Mesenchymal stem cell (in vitro differentiated cells and primary cell): ENCODE measurements around the gene GALE.

ENCODE experiments used
- DNase-seq: peaks from one replicate; pipeline ENCODE4 v3.0.0-alpha.2; 2013
- H2AFZ ChIP-seq: one replicate; pipeline ENCODE4 v1.6.1; 2013; ENCODE audit warnings: low read depth, mild to moderate bottlenecking, control low read depth, inconsistent platforms, low read length, moderate library complexity
- H2AK5ac ChIP-seq: 2 replicates; pipeline ENCODE4 v1.6.1; 2013; ENCODE audit warnings: low read length, moderate library complexity, mild to moderate bottlenecking, inconsistent platforms; ENCODE audit not compliant: severe bottlenecking
- H2BK120ac ChIP-seq: one replicate; pipeline ENCODE4 v1.6.1; 2013; ENCODE audit warnings: low read depth, mild to moderate bottlenecking, inconsistent platforms, low read length, moderate library complexity
- H2BK12ac ChIP-seq, 2 experiments: one replicate each; pipeline ENCODE4 v1.6.1; 2013; ENCODE audit warnings: inconsistent platforms in 2 of 2, low read length in 2 of 2, mild to moderate bottlenecking in 2 of 2, moderate library complexity in 2 of 2, control low read depth in 1 of 2
- H2BK15ac ChIP-seq: one replicate; pipeline ENCODE4 v1.6.1; 2013; ENCODE audit warnings: mild to moderate bottlenecking, low read depth, inconsistent platforms; ENCODE audit not compliant: poor library complexity, severe bottlenecking
- H2BK5ac ChIP-seq: 2 replicates; pipeline ENCODE4 v1.6.1; 2013; ENCODE audit warnings: low read depth, mild to moderate bottlenecking, low read length, control low read depth, inconsistent platforms; ENCODE audit not compliant: poor library complexity, severe bottlenecking
- H3K14ac ChIP-seq, 2 experiments: one replicate each; pipeline ENCODE4 v1.6.1; 2013; ENCODE audit warnings: inconsistent platforms in 2 of 2, low read length in 2 of 2, control low read depth in 1 of 2, mild to moderate bottlenecking in 1 of 2, moderate library complexity in 1 of 2
- H3K18ac ChIP-seq, 2 experiments: one replicate each; pipeline ENCODE4 v1.6.1; 2013; ENCODE audit warnings: inconsistent platforms in 2 of 2, low read length in 2 of 2, control low read depth in 1 of 2, low read depth in 1 of 2, mild to moderate bottlenecking in 1 of 2
- H3K23ac ChIP-seq, 2 experiments: one replicate each; pipeline ENCODE4 v1.6.1; 2013; ENCODE audit warnings: inconsistent platforms in 2 of 2, low read length in 2 of 2, mild to moderate bottlenecking in 2 of 2, moderate library complexity in 2 of 2, control low read depth in 1 of 2
- H3K27ac ChIP-seq: 2 replicates; pipeline ENCODE4 v1.5.1; 2013; ENCODE audit warnings: mild to moderate bottlenecking, moderate library complexity, low read length, control low read depth, inconsistent platforms; ENCODE audit not compliant: poor library complexity, severe bottlenecking
- H3K27me3 ChIP-seq, 2 experiments: 2 replicates each; pipeline versions ENCODE4 v1.6.1 to v1.7.0; 2013; ENCODE audit warnings: low read length in 2 of 2, mild to moderate bottlenecking in 2 of 2, moderate library complexity in 2 of 2, control low read depth in 1 of 2, inconsistent platforms in 1 of 2; ENCODE audit not compliant: control insufficient read depth in 1 of 2, insufficient read depth in 1 of 2
- H3K36me3 ChIP-seq, 2 experiments: 2 replicates each; pipeline versions ENCODE4 v1.6.1 to v1.7.0; 2013; ENCODE audit warnings: low read length in 2 of 2, control low read depth in 1 of 2, inconsistent platforms in 1 of 2, low read depth in 1 of 2, mild to moderate bottlenecking in 1 of 2; ENCODE audit not compliant: insufficient read depth in 2 of 2, control insufficient read depth in 1 of 2
- H3K4ac ChIP-seq, 2 experiments: one replicate each; pipeline ENCODE4 v1.6.1; 2013; ENCODE audit warnings: inconsistent platforms in 2 of 2, low read length in 2 of 2, mild to moderate bottlenecking in 2 of 2, moderate library complexity in 2 of 2, control low read depth in 1 of 2, low read depth in 1 of 2
- H3K4me1 ChIP-seq: 2 replicates; pipeline ENCODE4 v1.6.1; 2013; ENCODE audit warnings: low read depth, low read length, control low read depth; ENCODE audit not compliant: control insufficient read depth, insufficient read depth
- H3K4me2 ChIP-seq: 2 replicates; pipeline ENCODE4 v1.6.1; 2013; ENCODE audit warnings: low read length, mild to moderate bottlenecking, inconsistent platforms; ENCODE audit not compliant: poor library complexity, severe bottlenecking
- H3K4me3 ChIP-seq, 2 experiments: 2 replicates each; pipeline versions ENCODE4 v1.5.1 to v1.7.0; 2013; ENCODE audit warnings: low read length in 2 of 2, mild to moderate bottlenecking in 2 of 2, control low read depth in 1 of 2, low read depth in 1 of 2; ENCODE audit not compliant: insufficient read depth in 1 of 2
- H3K79me1 ChIP-seq: replicated peaks from 2 replicates; pipeline ENCODE4 v1.6.1; 2013; ENCODE audit warnings: mild to moderate bottlenecking, control low read depth, low read length, inconsistent platforms; ENCODE audit not compliant: poor library complexity, severe bottlenecking
- H3K9ac ChIP-seq: 2 replicates; pipeline ENCODE4 v1.7.0; 2013; ENCODE audit warnings: mild to moderate bottlenecking, low read length, moderate library complexity
- H3K9me3 ChIP-seq: 2 replicates; pipeline ENCODE4 v1.7.0; 2013; ENCODE audit warnings: mild to moderate bottlenecking, low read length; ENCODE audit not compliant: control insufficient read depth
- H4K8ac ChIP-seq: one replicate; pipeline ENCODE4 v1.6.1; 2013; ENCODE audit warnings: inconsistent platforms, mild to moderate bottlenecking, low read length, moderate library complexity
- H4K91ac ChIP-seq: one replicate; pipeline ENCODE4 v1.6.1; 2013; ENCODE audit warnings: mild to moderate bottlenecking, low read length, inconsistent platforms
- WGBS: methylation state at CpG from one replicate; pipeline ENCODE4 v1.1.7; 2013; ENCODE audit warnings: mixed read lengths; 5-methylcytosine and 5-hydroxymethylcytosine counted together

Gene GALE

DNA sequence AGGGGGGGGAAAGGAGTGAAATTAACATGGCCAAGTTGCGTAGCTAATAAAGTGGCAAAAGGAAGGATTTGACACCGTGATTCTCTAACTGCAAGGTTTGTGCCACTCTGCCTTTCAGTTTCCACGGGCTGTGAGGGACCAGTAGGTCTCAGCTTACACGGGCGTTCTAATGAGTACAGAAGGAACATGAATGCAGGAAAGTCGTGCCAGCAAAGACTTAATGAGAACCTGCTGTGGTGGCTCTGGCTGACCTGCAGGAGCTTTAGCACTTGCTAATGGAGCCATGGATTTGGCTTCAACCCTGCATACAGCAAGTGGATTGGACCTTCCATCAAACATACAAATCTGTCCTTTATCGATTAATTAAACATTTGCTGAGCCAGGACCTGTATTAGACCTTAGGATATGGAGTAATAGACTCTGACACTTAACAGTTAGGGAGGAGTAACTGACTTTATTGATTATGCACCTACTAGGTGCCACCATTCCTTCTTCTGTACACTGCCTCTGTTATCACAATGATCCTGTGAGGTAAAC is 37.4 kb downstream of the GALE start:
- H3K4me3 ChIP-seq: no peak overlapping the region
- no peaks in the 10 kb centered on the region for H3K9me3 ChIP-seq
- no peak overlapping the region for H2AFZ ChIP-seq
- H2AK5ac ChIP-seq: no peak overlapping the region
- no peak overlapping the region for H3K9ac ChIP-seq
- H3K79me1 ChIP-seq: peaks cover 37% of the 10 kb centered on the region
- H3K36me3 ChIP-seq: peaks cover 52 to 75% of the 10 kb centered on the region in 2 experiments
- H2BK15ac ChIP-seq: no peak overlapping the region
- no peak overlapping the region for H3K27ac ChIP-seq
- no peak overlapping the region for H3K18ac ChIP-seq
- no peaks in the 10 kb centered on the region for H3K4me1 ChIP-seq
- H4K91ac ChIP-seq: no peak overlapping the region
- H2BK5ac ChIP-seq: no peak overlapping the region
- no peak overlapping the region for H2BK120ac ChIP-seq
- no peak overlapping the region for H3K4me2 ChIP-seq
- no peak overlapping the region for H4K8ac ChIP-seq
- H2BK12ac ChIP-seq: no peak overlapping the region
- H3K4ac ChIP-seq: no peak overlapping the region
- no peak for DNase-seq
- no peak overlapping the region for H3K14ac ChIP-seq
- H3K27me3 ChIP-seq: no peaks in the 10 kb centered on the region
- H3K23ac ChIP-seq: no peak overlapping the region
- 93% methylated on average over 6 of the region's 7 CpGs for WGBS

GRCh38 chr1:23759277-23759676 is 41.3 kb downstream of the GALE start:
- Histone ChIP-seq H3K4ac (no peak overlapping the region), H3K36me3 (peaks cover 68 to 90% of the 10 kb centered on the region in 2 experiments), H3K79me1 (peaks cover 35% of the 10 kb centered on the region), H2AK5ac (no peak overlapping the region), H3K4me2 (no peak overlapping the region), H3K23ac (no peak overlapping the region), H4K8ac (no peak overlapping the region), H3K9me3 (no peaks in the 10 kb centered on the region), H3K18ac (no peak overlapping the region), H2BK12ac (no peak overlapping the region), H2BK15ac (no peak overlapping the region), H3K27me3 (no peaks in the 10 kb centered on the region), H4K91ac (no peak overlapping the region), H3K4me3 (no peak overlapping the region), H2AFZ (no peak overlapping the region), H3K4me1 (peaks cover 11% of the 10 kb centered on the region), H2BK5ac (no peak overlapping the region), H3K14ac (no peak overlapping the region), H2BK120ac (no peak overlapping the region), H3K27ac (no peak overlapping the region), H3K9ac (no peak overlapping the region)
- 90% methylated on average over 4 of the region's 4 CpGs for WGBS
- DNase-seq: no peak

DNA sequence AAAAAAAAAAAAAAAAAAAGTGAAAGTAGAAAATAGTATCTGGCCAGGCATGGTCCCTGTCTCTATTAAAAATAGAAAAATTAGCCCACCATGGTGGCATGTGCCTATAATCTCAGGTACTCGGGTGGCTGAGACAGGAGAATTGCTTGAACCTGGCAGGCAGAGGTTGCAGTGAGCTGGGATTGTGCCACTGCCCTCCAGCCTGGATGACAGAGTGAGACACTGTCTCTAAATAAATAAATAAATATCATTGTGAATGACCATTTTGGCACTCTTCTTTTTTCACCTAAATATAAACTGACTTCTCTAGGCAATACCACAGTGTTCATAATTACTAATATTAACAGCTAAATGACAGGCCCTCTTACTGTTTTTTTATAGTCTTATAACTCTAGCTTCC is 42.7 kb downstream of the GALE start:
- no peak overlapping the region for H3K18ac ChIP-seq
- no peak overlapping the region for H3K23ac ChIP-seq
- H3K9ac ChIP-seq: no peak overlapping the region
- no peak overlapping the region for H3K4me2 ChIP-seq
- no peak overlapping the region for H3K14ac ChIP-seq
- no peak overlapping the region for H4K8ac ChIP-seq
- peaks cover 13% of the 10 kb centered on the region for H3K4me1 ChIP-seq
- no peak overlapping the region for H3K27ac ChIP-seq
- H2BK12ac ChIP-seq: no peak overlapping the region
- no peak overlapping the region for H2AK5ac ChIP-seq
- H3K27me3 ChIP-seq: no peaks in the 10 kb centered on the region
- no peak overlapping the region for H2BK15ac ChIP-seq
- no peak overlapping the region for H2BK120ac ChIP-seq
- DNase-seq: no peak
- WGBS: 100% methylated on average over 1 of the region's 1 CpG
- H3K4me3 ChIP-seq: no peak overlapping the region
- peaks cover 67 to 96% of the 10 kb centered on the region in 2 experiments for H3K36me3 ChIP-seq
- no peak overlapping the region for H3K4ac ChIP-seq
- H3K79me1 ChIP-seq: peaks cover 34% of the 10 kb centered on the region
- H3K9me3 ChIP-seq: no peaks in the 10 kb centered on the region
- no peak overlapping the region for H4K91ac ChIP-seq
- H2AFZ ChIP-seq: no peak overlapping the region
- H2BK5ac ChIP-seq: no peak overlapping the region

DNA sequence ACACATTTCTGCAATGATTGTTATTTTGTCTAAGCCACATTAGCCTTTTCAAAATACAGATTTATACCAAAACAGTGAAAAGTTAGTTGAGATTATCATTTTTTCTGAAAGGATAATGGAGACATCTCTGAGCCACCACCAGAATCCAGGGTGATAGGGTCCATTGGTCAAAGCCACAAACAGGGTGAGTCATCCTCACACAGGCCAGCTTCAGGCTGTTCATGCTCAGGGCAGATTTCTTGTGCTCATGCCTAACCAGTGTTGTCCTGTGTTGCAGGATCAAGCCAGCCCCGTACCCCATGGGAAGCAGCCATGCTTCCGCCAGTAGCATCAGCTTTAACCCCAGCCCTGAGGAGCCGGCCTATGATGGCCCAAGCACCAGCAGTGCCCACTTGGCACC is 43.9 kb downstream of the GALE start:
- Histone ChIP-seq H3K36me3 (peaks cover 72 to 96% of the 10 kb centered on the region in 2 experiments), H2BK12ac (no peak overlapping the region), H3K14ac (no peak overlapping the region), H3K27ac (peak overlapping the region; percentile 66), H2AK5ac (no peak overlapping the region), H2BK120ac (no peak overlapping the region), H3K27me3 (no peaks in the 10 kb centered on the region), H4K91ac (no peak overlapping the region), H3K23ac (no peak overlapping the region), H3K9ac (no peak overlapping the region), H2AFZ (no peak overlapping the region), H4K8ac (no peak overlapping the region), H3K4me1 (peaks cover 13% of the 10 kb centered on the region), H3K4me3 (no peak overlapping the region), H3K4ac (no peak overlapping the region), H3K4me2 (no peak overlapping the region), H3K18ac (no peak overlapping the region), H2BK15ac (no peak overlapping the region), H2BK5ac (no peak overlapping the region), H3K79me1 (peaks cover 35% of the 10 kb centered on the region), H3K9me3 (no peaks in the 10 kb centered on the region)
- WGBS: 92% methylated on average over 3 of the region's 3 CpGs
- peak; percentile 69 for DNase-seq
